Activated CD8-positive, alpha-beta memory T cell treated with anti-CD3 and anti-CD28 coated beads, Interleukin-2, amount 50 U/mL, for 1 hour (primary cell): Measurements from ENCODE around the gene DCAF7.

Source experiments
- DNase-seq: peaks from one replicate; pipeline ENCODE4 v3.0.0-alpha.2; 2020; ENCODE audit errors: extremely low read depth

Gene DCAF7

DNA sequence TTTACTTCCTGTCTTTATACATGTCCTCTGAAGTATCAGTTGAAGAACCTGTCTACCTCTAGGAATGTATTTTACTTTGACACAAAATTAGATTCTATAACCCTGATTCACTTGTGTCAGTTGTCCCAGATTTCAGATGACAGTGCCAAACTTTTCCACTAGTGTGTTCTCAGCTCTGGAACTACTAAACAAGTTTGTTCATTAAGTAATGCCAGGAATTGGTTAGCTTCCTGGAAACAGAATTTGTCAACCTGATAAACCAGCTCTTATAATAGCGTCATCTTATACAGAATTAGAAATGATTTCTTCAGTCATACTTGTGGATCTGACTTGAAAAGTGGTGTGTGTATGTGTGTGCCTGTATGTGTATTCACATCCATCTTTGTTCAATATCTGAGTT is 79.3 kb downstream of the DCAF7 start:
- no peak for DNase-seq

DNA sequence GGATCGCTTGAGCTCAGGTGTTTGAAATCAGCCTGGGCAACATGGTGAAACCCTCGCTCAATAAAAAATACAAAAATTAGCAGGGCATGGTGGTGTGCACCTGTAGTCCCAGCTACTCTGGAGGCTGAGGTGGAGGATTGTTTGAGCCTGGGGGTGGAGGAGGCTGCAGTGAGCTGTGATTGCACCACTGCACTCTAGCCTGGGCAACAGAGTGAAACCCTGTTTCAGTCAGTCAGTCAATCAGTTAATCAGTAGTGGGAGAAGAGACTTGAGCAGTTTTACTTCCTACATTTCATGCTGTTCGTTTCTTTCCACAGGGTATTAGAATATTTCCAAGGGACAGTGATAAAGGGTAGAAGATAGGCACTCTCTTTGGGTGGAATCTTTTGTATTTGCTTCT is 80.8 kb downstream of the DCAF7 start:
- DNase-seq, result no peak

- no peak for DNase-seq
These were observed 81.3 kb downstream of the DCAF7 start for GRCh38 chr17:63631626-63632025.

DNA sequence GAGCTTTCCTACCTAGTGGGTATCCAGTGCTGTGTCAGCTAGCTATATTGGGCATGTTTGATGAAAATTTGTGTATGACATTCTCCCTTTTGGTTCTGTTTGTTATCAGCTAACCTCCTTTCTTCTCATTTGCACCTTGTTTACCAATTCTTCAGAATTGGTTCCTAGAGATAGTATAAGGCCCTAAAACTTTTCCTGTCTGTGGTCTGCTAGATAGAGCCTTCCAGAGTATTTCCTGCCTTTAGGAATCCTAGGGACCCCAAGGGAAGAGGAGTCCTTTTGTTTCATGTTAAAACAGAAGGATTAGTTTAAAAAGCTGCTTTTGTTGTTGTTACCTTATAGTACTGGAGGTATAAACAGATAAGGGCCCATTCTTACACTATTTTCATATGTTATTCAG is 83.5 kb downstream of the DCAF7 start:
- DNase-seq, result no peak

- DNase-seq, result no peak
These were observed 83.9 kb downstream of the DCAF7 start for GRCh38 chr17:63634163-63634562.

DNA sequence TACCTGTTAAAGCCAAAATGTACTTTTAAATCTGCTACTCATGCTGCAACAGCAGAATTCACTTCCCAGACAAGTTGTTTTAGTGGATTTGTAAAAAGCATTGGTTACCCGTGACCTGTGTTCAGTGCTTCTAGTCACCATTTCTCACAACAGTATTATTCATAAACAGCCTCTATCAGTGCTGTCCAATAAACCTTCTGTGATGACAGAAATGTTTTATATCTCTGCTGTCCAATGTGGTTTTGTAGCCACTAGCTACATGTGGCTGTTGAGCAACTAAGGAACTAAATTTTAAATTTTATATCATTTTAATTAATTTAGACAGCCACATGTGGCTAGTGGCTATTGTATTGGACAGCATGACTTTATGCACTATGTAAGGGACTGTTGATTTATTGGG is 84.5 kb downstream of the DCAF7 start:
- DNase-seq, result no peak

DNA sequence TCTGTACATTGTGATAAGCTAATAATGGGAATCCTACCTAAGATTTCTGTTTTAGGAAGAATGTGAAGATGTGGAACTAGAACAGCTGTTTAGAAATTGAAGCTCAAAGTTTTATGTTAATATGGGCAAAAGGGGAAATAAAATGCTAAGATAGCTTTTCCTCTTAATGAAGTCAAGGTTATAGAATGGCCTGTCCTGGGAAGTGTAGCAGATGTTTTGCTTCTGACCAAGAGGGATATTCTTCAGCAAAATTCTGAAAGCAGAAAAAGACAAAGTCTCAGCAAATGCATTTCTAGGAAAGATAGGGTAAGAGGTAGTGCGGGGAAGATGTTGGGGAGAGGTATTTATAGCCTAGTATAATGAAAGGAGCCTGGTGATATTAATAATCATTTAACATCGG is 85.0 kb downstream of the DCAF7 start:
- no peak for DNase-seq

GRCh38 chr17:63635787-63636186 is 85.5 kb downstream of the DCAF7 start:
- DNase-seq, result no peak

GRCh38 chr17:63639125-63639524 is 88.8 kb downstream of the DCAF7 start:
- DNase-seq, result no peak

- no peak for DNase-seq
These were observed 89.8 kb downstream of the DCAF7 start for GRCh38 chr17:63640038-63640437.

DNA sequence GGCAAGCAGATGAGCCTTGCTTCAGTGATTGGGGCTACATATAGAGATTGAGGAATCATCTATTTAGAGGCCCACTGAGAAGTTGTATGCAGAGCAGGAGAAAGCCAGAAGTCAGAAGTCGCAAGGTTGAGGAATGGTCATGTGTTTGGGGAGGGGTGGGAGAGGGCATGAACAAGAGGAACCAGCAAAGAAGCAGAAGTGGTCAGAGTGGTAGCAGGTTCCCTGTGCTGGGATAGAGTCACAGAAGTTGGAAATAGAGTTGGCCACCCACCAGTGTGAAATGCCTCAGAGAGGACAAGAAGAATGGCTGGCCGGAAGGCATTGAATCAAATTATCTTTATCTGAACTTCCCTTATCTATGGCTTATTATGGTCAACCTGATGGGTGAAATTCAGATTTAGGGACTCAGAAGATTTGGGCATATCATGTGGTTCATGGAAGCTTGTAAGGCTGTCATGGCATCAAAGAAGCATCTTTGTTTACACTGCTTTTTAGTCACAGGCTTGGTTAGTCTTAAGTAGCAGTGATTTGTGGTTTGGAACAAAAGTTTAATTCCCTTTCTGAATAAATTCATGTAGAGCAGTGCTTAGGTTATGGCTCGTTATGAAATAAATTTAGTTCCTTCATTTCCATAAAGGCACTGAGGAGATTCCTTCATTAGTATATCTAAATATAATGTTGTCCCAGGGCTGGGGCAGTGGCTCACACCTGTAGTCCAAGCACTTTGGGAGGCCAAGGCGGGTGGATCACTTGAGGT is 91.6 kb downstream of the DCAF7 start:
- no peak for DNase-seq
